Activated T-cell treated with anti-CD3 and anti-CD28 coated beads for 1 hour (primary cell): Measurements from ENCODE around the gene ZBTB32.
"Not testable (repeated sequence)": the region's sequence is repeated elsewhere in the genome, so short reads cannot be mapped to it uniquely, and the experiment has no call there.

ENCODE experiments used
- DNase-seq: peaks from one replicate; pipeline ENCODE4 v3.0.0-alpha.2; 2020; ENCODE audit warnings: low read depth

Gene ZBTB32

GRCh38 chr19:35704218-35704617 is at the start of gene ZBTB32:
Gene ZBTB32, plus strand, starts transcription at chr19:35704558. Its CDS starts 10,069 bp downstream, at chr19:35714627.
- no peak for DNase-seq

- DNase-seq: not testable (repeated sequence)
Measured at GRCh38 chr19:35654828-35655227, 49.5 kb upstream of the ZBTB32 start.

- DNase-seq: no peak
Measured at GRCh38 chr19:35655600-35655999, 48.8 kb upstream of the ZBTB32 start.

DNA sequence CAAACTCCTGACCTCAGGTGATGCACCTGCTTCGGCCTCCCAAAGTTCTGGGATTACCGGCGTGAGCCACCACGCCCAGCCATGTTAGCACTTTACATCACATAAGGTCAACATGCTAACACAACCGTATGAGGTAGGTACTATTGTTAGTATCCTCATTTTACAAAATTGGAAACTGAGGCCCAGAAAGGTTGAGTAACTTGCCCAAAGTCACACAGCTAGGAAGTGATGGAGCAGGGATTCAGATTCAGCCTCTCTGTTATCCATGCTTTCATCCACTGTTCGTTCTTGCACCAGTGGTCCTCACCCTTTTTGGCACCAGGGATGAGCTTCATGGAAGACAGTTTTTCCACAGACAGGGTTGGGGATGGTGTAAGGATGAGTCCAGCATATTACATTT is 47.7 kb upstream of the ZBTB32 start:
- no peak for DNase-seq

- DNase-seq: no peak
Measured at GRCh38 chr19:35657904-35658700, 46.3 kb upstream of the ZBTB32 start.

DNA sequence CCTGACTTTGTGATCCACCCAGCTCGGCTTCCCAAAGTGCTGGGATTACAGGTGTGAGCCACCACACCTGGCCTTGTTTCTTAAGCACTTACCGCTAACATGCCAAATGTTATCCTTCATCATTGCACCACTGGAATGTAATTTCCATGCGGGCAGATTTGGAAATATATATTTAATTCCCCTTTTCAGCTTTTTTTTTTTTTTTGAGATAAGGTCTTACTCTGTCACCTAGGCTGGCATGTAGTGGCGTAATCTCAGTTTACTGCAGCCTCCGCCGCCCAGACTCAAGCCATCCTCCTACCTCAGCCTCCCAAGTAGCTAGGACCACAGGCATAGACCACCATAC is 42.4 kb upstream of the ZBTB32 start:
- no peak for DNase-seq

DNA sequence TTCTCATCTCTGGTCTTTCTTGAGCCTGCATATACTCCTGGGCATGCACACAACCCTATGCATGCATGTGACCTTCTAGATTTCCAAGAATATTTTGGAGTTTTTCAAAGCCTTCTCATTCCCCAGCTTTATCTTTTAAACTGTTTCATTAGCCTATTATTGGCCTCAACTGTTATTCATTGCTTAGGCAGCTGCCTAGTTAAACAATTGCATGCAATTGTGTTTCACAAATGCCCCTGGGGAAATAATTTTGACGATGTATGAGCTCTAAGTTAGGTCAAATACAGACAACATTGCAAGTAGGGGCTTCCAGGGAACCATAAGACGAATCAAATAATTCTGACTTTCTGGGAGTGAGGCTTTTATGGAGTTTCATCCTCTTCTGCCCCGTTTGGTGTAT is 40.4 kb upstream of the ZBTB32 start:
- DNase-seq: no peak

DNA sequence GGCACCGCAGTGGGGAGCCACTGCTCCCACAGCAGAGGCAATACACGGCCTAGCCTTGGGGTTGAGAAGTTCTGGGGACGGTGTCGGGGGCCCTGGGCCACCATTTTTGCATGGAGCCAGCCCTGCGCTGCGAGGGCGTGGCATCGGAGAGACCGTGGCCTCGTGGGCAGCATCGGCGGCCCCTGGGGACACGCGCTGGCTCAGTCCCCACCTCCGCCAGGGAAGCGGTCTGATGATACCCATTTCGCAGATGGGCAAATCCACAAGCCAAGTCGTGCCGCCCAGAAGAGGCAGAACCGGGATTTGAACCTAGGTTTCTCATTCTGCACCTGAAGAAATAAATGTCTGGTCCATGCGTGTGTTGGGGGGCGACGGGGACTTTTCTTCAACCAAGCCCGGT is 39.2 kb upstream of the ZBTB32 start:
- DNase-seq: no peak

DNA sequence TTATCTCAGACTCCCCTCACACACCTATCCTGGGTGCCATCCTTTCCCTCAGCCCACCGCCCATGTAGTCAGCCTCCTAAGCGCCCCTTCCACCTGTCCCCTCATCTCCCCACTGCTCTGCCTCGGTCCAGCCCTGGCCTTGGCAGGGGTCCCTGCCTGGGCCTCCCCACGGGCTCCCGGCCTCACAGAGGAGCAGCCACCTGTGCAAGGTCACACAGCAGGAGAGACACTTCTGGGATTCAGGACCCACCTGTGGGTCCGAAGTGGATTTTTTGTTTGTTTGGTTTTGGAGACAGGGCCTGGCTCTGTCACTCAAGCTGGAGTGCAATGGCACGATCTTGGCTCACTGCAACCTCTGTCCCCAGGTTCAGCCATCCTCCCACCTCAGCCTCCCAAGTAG is 38.8 kb upstream of the ZBTB32 start:
- no peak for DNase-seq

DNA sequence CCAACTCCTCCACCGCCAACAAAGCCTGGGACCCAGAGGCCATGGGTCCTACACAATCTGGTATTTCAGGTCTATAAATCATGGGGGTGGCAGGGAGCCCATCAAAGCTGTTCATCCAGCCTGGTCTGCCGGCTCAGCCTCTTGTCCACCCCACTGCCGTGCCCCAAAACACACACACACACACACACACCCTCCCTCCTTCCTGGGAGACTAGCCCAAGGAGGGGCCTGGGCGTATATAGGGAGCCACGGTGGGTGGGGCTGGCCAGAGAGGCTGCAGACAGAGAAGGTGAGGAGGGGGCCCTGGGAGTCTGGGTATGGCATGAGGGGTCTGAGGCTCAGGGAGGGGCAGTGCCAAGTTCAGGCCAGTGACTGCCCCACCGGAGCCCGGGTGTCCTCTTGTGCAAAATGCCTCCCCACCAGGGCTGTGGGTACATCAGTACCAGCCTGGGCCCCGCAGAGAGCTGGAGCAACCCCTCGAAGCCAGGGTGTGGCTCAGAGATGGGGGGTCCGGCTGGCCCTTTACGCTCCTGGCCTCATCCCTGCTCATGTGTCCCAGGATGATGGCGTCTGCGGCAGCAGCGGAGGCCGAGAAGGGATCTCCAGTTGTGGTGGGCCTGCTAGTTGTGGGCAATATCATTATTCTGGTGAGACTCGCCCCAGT is 38.0 kb upstream of the ZBTB32 start, which contains the start of gene UPK1A:
UPK1A (plus strand) TSS at position 267 of the 663 bp plus-strand sequence; CDS start at position 563, 296 bp downstream.
- DNase-seq: no peak

DNA sequence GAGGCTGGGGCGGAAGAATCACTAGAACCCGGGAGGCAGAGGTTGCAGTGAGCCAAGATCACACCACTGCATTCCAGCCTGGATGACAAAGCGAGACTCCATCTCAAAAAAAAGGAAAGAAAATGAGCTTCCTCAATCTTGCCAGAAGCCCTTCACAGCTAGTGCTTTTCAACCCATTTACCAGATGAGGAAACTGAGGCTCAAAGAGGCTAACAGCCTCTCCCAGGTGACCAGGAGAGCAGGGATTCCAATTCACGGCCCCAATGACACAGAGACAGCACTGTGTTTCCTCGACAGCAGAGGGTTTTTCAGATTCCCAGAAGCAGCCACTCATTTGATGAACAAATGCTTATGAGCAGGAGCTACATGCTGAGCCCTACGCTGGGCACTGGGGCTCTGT is 34.8 kb upstream of the ZBTB32 start:
- DNase-seq: no peak

- no peak for DNase-seq
Measured at GRCh38 chr19:35669974-35670373, 34.4 kb upstream of the ZBTB32 start.

DNA sequence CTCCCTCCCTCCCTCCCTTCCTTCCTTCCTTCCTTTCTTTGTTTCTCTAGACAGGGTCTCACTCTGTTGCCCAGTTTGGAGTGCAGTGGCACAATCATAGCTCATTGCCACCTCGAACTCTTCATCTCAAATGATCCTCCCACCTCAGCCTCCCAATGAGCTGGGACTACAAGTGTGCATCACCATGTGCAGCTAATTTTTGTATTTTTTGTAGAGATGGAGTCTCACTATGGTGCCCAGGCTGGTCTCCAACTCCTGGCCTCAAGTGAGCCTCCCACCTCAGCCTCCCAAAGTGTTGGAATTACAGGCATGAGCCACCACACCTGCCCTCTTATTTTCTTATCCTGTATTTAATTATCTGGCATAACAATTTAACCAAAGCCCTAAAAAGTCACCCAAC is 33.7 kb upstream of the ZBTB32 start:
- no peak for DNase-seq

DNA sequence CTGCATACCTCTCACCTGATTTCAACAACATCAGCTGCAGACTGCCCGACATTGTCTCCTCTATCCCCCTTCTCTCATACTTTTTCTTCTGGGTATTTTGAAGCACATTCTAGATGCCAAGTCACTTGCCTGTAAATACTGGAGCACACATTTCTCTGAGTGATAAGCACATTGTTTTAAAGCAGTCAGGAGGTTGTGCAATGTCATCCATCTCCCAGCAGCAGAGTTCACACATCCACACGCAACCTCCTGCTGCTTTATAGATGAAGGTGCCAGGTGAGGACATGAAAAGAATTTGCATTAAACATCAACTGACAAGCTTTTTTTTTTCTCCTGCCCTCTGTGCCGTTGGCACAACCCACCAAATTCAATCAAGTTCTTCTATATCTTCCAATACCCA is 32.5 kb upstream of the ZBTB32 start:
- no peak for DNase-seq

GRCh38 chr19:35673121-35673804 is 31.1 kb upstream of the ZBTB32 start:
- peak; percentile 9 for DNase-seq

GRCh38 chr19:35675589-35676140 is 28.7 kb upstream of the ZBTB32 start:
- DNase-seq: no peak

DNA sequence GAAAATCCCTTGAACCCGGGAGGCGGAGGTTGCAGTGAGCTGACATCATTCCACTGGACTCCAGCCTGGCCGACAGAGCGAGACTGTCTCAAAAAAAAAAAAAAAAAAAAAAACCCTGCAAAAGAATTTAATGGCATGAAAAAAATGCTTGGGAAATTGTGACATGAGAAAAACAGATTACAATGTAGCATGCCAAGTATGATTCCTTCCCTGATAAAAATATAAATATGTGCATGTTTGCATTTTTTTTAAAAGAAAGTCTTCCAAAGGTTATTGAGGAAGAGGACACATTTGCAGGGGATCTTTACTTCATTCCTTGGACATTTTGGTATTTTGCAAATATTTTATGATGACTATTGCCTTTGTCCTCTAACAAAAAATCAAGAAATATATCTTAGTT is 14.5 kb upstream of the ZBTB32 start:
- no peak for DNase-seq

DNA sequence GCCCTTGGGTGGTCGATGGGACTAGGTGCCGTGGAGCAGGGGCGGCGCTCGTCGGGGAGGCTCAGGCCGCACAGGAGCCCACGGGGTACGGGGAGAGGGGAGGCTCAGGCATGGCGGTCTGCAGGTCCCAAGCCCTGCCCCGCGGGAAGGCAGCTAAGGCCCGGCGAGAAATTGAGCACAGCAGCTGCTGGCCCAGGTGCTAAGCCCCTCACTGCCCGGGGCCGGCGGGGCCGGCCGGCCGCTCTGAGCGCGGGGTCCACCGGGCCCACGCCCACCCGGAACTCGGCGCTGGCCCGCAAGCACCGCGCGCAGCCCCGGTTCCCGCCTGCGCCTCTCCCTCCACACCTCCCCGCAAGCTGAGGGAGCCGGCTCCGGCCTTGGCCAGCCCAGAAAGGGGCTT is 13.3 kb upstream of the ZBTB32 start:
- DNase-seq: not testable (repeated sequence)

DNA sequence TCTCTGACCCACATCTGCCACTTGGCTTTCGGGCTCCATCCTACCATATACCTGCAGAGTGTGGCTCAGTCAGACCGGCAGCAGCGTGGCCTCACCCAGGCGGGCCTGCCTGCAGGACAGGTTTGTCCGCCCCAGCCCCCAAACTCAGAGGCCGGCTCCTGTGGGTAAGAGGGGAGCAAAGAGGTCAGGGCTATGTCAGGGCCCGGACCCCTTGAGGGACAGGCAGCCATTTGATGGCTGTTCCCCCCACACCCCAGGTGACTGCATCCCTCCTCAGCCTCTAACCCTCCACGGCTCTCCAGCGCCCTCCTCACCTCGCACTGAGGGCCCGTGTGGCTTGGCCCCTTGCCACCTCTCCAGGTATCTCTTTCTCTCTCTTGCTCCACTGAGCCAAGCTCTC is 12.3 kb upstream of the ZBTB32 start:
- no peak for DNase-seq

GRCh38 chr19:35693422-35693821 is 10.9 kb upstream of the ZBTB32 start:
- DNase-seq: no peak

GRCh38 chr19:35693835-35694599 is 10.3 kb upstream of the ZBTB32 start:
- DNase-seq: peak; percentile 82

GRCh38 chr19:35695895-35696422 is 8.4 kb upstream of the ZBTB32 start:
- no peak for DNase-seq
